A549 treated with Hydrocortisone at 1 μM for 4 hours (cell line): Measurements from ENCODE around the gene POU4F1. TPM values are rescaled to one million over a fixed set of nuclear protein-coding genes. Genes with fewer than 3 reads are reported as not detected.

Experiments used
- total RNA-seq: library from RNA; stranded (reverse); fragments of 200-300 nt; extraction: Qiagen RNA extraction; gene quantifications from 5 replicates; pipeline ENCODE4 v1.2.3, GENCODE V29; 2022

POU4F1 gene
- total RNA-seq: 0.73 to 0.95 TPM (median 0.78 TPM) in 5 replicates

GRCh38 chr13:78603240-78603957 is at the start of gene POU4F1:
Gene POU4F1 (minus strand): TSS chr13:78603552. CDS start chr13:78603326, 226 bp downstream.

Other genes starting within 250 kb of the POU4F1 start
- gene OBI1, start 55.6 kb upstream of the POU4F1 start, total RNA-seq: 7.6 to 11.6 TPM (median 8.1 TPM) in 5 replicates